Stimulated activated CD4-positive, alpha-beta T cell treated with anti-CD3 and anti-CD28 coated beads, Interleukin-15, amount 100 ng/mL, for 1 hour (primary cell): ENCODE data around the gene PRKG1.
"Not testable (repeated sequence)": the region's sequence is repeated elsewhere in the genome, so short reads cannot be mapped to it uniquely, and the experiment has no call there.

Source experiments
- DNase-seq, 2 donors: peaks; one replicate each; pipeline ENCODE4 v3.0.0-alpha.2; 2020; ENCODE audit warnings: low read depth in 1 of 2, low spot score in 1 of 2

Gene PRKG1

DNA sequence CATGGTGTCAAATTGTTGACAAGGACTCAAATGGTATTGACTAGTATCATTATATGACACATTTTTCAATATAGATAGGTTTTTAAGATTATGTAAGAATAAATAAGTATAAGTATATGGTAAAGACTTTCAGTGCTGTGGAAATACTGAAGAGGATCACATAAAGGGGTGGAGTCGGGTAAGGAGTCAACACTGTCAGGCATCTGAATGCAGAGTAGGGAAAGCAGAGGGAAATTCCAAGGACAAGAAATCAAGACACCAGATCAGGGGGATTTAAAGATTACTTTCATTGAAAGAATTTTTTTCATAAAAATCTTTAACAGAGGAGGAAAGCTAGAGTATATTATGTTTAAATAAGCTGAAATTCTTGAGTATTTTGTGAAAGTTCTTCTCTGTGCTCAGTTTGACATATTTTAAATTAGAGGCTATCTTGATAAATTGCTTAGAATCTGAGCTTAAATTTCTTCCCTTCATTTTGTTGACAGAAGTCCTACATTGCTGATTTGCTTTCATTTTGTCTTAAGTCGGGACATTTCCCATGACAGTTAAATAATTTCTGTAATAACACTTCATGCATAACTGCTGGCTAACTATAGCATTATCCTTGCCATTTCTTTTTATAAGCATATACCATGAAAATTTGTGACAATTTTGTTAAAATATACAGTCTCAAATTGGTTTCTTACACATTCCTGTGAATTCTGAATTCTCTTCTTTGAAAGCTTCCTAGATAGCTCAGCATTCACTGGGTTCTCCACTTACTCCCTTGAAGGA, 244.3 kb downstream of the PRKG1 start:
- no peak for DNase-seq

GRCh38 chr10:51319173-51319435, 244.8 kb downstream of the PRKG1 start:
- no peak for DNase-seq

DNA sequence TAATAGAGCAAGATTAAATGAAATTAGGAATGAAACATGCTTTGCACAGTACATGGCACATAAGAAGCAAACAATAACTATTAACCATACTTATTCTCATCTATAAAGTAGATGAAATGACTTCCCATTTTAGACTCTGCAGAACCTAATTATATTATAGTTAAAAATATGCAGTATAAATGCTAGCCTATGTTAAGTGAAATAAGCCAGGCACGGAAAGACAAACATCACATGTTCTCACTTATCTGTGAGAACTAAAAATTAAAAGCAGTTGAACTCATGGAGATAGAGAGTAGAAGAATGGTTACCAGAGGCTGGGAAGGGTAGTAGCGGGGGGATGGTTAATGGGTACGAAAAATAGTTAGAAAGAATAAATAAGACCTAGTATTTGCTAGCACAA, 247.0 kb downstream of the PRKG1 start:
- no peak for DNase-seq

DNA sequence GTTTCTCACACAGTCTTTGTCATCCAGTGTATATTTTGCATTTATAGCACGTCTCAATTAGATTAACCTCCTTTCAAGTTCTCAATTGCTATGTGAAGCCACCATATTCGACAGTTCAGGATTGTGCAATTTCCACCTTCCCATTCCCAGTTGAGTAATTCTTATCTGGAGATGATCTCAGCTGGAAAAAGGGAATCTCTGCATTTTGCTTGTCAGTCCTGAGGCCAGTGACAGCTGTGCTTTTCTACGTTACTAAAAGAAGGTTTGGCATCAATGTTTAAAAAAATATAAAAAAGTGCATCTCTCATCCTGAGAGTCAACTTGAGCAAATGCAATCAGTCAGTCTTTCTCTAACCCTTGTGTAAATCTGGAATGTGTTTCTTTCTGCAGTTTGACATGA, 247.7 kb downstream of the PRKG1 start:
- DNase-seq = no peak

- no peak for DNase-seq
Measured at GRCh38 chr10:51325649-51326048, 251.4 kb downstream of the PRKG1 start.

- no peak for DNase-seq
Measured at GRCh38 chr10:51326174-51326573, 251.9 kb downstream of the PRKG1 start.

DNA sequence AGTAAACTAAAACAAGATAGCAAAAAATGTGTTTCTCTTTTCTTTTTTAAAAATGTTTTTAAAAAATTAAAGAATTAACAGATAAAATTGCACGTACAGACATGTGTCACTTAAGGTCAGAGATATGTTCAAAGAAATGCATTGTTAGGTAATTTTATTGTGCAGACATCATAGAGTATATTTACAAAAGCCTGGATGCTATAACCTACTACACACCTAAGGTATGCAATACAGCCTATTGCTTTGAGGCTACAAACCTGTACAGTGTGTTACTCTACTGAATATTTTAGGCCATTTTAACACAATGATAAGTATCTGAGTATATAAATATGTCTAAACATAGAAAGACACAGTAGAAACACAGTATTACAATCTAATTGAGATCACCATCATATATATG, 253.1 kb downstream of the PRKG1 start:
- DNase-seq = no peak

DNA sequence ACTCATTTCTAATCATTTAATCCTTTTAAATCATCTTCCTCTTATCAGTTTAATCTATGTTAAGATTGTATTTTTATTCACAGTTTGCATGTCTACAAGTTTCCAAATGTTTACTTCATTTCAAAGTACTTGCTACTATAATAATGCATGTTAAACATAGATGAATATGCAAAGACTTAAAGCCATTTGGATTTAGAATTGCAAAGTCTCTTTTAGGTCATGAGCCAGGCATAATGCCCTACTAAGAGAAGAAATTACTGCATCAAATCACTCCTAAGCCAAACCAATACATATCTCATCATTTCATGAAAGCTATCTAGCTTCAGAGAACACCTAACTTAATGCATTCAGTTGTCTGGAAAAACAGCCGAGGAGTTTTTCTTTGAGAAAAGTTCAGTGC, 266.1 kb downstream of the PRKG1 start:
- DNase-seq = no peak

GRCh38 chr10:51340845-51341610, 266.7 kb downstream of the PRKG1 start:
- no peak for DNase-seq

DNA sequence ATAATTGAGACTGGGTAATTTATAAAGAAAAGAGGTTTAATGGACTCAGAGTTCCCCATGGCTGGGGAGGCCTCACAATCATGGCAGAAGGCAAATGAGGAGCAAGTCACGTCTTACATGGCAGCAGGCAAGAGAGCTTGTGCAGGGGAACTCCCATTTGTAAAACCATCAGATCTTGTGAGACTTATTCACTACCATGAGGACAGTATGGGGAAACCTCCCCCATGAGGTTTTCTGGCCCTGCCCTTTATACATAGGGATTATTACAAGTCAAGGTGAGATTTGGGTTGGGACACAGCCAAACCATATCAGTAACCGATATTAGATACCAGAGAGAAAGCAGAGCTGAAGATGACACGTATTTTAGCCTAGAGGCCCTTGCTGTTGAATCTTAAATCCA, 267.5 kb downstream of the PRKG1 start:
- DNase-seq = not testable (repeated sequence)

- no peak for DNase-seq
Measured at GRCh38 chr10:51342381-51342780, 268.1 kb downstream of the PRKG1 start.

- DNase-seq = no peak
Measured at GRCh38 chr10:51343391-51343790, 269.1 kb downstream of the PRKG1 start.

DNA sequence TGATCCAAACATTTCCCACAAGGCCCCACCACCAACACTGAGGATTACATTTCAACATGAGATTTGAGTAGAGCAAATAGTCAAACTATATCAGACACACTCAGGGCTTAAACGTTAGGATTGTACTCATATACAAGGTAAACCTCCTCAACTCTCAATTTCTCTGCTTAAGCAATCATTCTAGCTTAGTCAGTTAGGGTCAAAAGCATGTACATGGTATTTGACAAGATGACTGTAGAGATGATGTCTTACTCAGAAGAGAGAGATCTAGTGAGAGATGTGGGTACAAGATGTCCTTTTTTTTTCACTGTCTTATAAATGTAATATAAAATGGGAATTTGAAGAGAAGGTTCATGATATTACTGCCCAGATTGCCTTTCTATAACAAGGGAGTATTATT, 270.1 kb downstream of the PRKG1 start:
- DNase-seq = no peak

DNA sequence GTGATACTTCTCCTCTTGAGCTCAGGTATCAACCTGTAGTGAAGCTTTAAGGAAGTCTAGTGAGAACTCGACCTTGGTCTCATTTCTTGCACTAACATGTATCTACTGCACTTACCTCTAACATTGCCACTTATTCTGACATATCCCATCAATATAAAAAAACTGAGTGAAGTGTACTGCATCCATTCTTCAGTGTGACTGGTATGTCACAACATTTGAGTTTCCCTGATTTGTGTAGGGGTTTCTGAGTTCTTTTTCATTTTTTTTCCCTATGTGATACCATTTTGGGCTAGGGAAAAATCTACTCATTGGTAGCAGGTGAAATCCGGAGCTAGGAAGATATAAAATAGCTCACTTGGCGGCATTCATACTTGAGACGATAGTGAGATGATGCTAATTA, 274.3 kb downstream of the PRKG1 start:
- no peak for DNase-seq

DNA sequence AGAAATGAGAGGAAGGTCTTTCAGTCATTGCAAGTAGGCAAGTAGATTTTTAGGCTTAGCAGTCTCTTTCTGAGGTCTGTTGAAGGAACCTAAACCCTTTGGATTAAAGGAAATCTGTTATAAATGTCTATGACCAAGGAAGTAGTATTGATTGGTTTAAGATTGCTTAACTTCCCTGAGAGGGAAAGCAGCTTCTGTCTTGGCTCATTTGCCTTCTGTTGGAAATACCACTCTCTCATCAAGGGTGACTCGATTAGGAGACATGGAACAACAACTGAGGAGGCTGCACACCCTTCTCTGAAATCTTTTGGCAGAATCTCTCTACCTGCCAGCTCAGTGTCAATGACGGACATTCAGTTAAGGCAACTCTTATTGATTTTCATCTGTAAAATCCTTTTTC, 282.9 kb downstream of the PRKG1 start:
- no peak for DNase-seq

GRCh38 chr10:51358227-51358626, 283.9 kb downstream of the PRKG1 start:
- no peak for DNase-seq

GRCh38 chr10:51363415-51363814, 289.1 kb downstream of the PRKG1 start:
- DNase-seq = no peak

DNA sequence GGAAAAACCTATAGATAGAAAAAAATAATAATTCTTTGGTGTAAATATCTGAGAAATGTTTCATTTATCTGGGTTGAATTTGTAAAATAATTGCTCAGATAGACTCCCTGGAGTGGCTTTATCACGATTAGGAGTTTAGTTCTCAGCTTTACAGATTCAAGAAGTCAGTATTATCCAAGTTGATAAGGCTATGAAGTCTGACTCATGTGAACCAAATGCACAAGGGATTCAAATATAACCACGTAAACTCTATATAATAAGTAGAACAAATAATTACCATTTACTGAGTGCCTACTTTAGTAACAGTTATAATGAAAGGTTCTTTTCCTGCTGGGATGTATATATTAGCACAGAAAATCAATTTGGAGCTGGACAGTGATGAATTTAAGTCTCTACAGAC, 290.4 kb downstream of the PRKG1 start:
- no peak for DNase-seq

- no peak for DNase-seq
Measured at GRCh38 chr10:51366044-51366443, 291.8 kb downstream of the PRKG1 start.

GRCh38 chr10:51367127-51367526, 292.8 kb downstream of the PRKG1 start:
- no peak for DNase-seq

- DNase-seq = no peak
Measured at GRCh38 chr10:51367694-51368093, 293.4 kb downstream of the PRKG1 start.

DNA sequence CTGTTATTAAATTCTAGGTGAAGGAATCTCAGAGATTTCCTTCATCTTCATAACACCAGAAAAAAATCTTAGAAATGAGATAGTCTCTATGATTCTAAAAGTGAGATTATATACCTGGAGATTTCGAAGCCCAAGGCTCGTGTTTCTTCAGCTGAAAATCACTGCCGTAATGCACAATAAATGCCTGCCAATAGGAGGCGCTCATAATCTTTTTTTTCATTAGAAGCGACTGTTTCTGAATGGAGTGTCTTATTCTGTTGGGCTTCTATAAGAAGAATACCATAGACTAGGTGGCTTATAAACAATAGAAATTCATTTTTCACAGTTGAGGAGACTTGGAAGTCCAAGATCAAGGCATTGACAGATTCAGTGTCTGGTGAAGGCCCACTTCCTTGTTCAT, 294.7 kb downstream of the PRKG1 start:
- no peak for DNase-seq

- DNase-seq = no peak
Measured at GRCh38 chr10:51369903-51370302, 295.6 kb downstream of the PRKG1 start.
